ENCODE data around the gene CDKN2C. TPM values are rescaled to one million over a fixed set of nuclear protein-coding genes. Genes with fewer than 3 reads are reported as not detected.

Gene CDKN2C
- total and polyA plus RNA-seq, 2 donors (not counting 3 experiments of a cell fraction or from before 2014, with no cell fraction given): 12.8 to 19.8 TPM

- Histone ChIP-seq H3K4me2 (ENCODE audit: insufficient read depth, low read length) (no peak overlapping the region), H4K20me1 (replicated peaks; ENCODE audit: control insufficient read depth, extremely low read depth, insufficient read depth, low read length) (no peaks in the 10 kb centered on the region), H3K9ac (replicated peaks; ENCODE audit: extremely low read depth, insufficient read depth, low read length) (no peak overlapping the region), H2AFZ (ENCODE audit: low read depth, low read length) (no peak overlapping the region), H3K4me3 (replicated peaks in 1 of 3; ENCODE audit: insufficient read depth in 1 of 3, low read depth in 1 of 3, low read length in 3 of 3) (no peak overlapping the region), H3K27ac (ENCODE audit: insufficient read depth, low read depth, low read length) (no peak overlapping the region), H3K79me2 (ENCODE audit: control insufficient read depth, insufficient read depth, low read length) (peaks cover 68% of the 10 kb centered on the region), H3K9me3 (replicated peaks; ENCODE audit: control insufficient read depth, insufficient read depth, low read length) (no peaks in the 10 kb centered on the region), H3K4me1 (ENCODE audit: control insufficient read depth, extremely low read depth, insufficient read depth, low read length) (no peaks in the 10 kb centered on the region), H3K36me3 (ENCODE audit: control insufficient read depth in 2 of 2, extremely low read depth in 1 of 2, insufficient read depth in 2 of 2, low read length in 2 of 2) (no peaks in the 10 kb centered on the region), H3K27me3 (ENCODE audit: control insufficient read depth in 2 of 2, insufficient read depth in 2 of 2, low read length in 2 of 2) (no peaks in the 10 kb centered on the region), H3K9me1 (replicated peaks; ENCODE audit: control insufficient read depth, extremely low read depth, insufficient read depth, low read length) (no peaks in the 10 kb centered on the region)
- DNase-seq (ENCODE audit: low read depth, low spot score) (no peak), FAIRE-seq (no peak)
- intact Hi-C loops (cut with micrococcal nuclease): no loop called here
- ChIA-PET POLR2A (no interaction called here), CTCF (interaction anchor here (1.1 to 2.2 kb wide), 2 partner anchors 10 kb away, joined by 3 to 22 read pairs; no protein-coding TSS in a partner anchor)
- dilution Hi-C loops (cut with MboI; ENCODE audit: extremely low pct_ligation_motif_present, low sequenced_read_pairs): no loop called here
- BruUV-seq (replicated peaks): no TSS peak
- TF ChIP-seq GATA2 (IDR thresholded peaks at IDR 0.05; ENCODE audit: insufficient read depth, insufficient read length, low read depth, low read length) (no peak), POLR2AphosphoS5 (IDR thresholded peaks at IDR 0.05; ENCODE audit: insufficient read depth, low read depth, low read length) (no peak), POLR2A (IDR thresholded peaks at IDR 0.05; ENCODE audit: low read depth, low read length) (no peak), EZH2 (IDR thresholded peaks at IDR 0.05; ENCODE audit: borderline replicate concordance, low read depth, low read length, severe bottlenecking) (no peak), MAX (IDR thresholded peaks at IDR 0.05; ENCODE audit: insufficient read depth, insufficient read length) (no peak), MYC (IDR thresholded peaks at IDR 0.05; ENCODE audit: low read depth, low read length) (no peak), FOS (IDR thresholded peaks at IDR 0.05; ENCODE audit: borderline replicate concordance, insufficient read depth, low read length) (no peak), JUN (IDR thresholded peaks at IDR 0.05; ENCODE audit: borderline replicate concordance, insufficient read depth, insufficient read length, low read depth) (no peak), CTCF (IDR thresholded peaks at IDR 0.05; ENCODE audit: extremely low read depth in 1 of 2, insufficient read depth in 1 of 2, low read depth in 1 of 2, low read length in 2 of 2) (no peak)
Observed at GRCh38 chr1:50940291-50940690, 29.8 kb upstream of the CDKN2C start.
